HFFc6 (cell line): ENCODE measurements around the gene ARHGEF16. TPM values are rescaled to one million over a fixed set of nuclear protein-coding genes. Genes with fewer than 3 reads are reported as not detected.

ENCODE experiments used
- DNase-seq: peaks from one replicate; pipeline ENCODE4 v3.0.0-alpha.2; 2018
- H3K27ac Mint-ChIP-seq: 2 replicates; pipeline ENCODE4 v1.8.0; 2020; ENCODE audit warnings: mild to moderate bottlenecking, mixed read lengths
- H3K27me3 Mint-ChIP-seq: 2 replicates; pipeline ENCODE4 v1.8.0; 2021; ENCODE audit warnings: mild to moderate bottlenecking, moderate library complexity, mixed read lengths; ENCODE audit not compliant: insufficient read depth
- H3K36me3 Mint-ChIP-seq: 2 replicates; pipeline ENCODE4 v1.8.0; 2021; ENCODE audit warnings: low read depth, mixed read lengths
- H3K4me1 Mint-ChIP-seq: 2 replicates; pipeline ENCODE4 v1.8.0; 2020; ENCODE audit warnings: low read depth, mixed read lengths
- H3K4me3 Mint-ChIP-seq: 2 replicates; pipeline ENCODE4 v1.8.0; 2020; ENCODE audit warnings: mild to moderate bottlenecking, moderate library complexity, mixed read lengths
- H3K9me3 Mint-ChIP-seq: 2 replicates; pipeline ENCODE4 v1.8.0; 2020; ENCODE audit warnings: mild to moderate bottlenecking, mixed read lengths
- long read RNA-seq: library from polyadenylated mRNA; unstranded; transcript quantifications from one replicate; pipeline ENCODE4 v2.0.0, GENCODE V29; 2019
- total RNA-seq, 6 experiments: library from RNA; stranded (reverse); fragmentation: NEBNext Ultra II Directional; extraction: Animal tissue kit (Norgen Biotek cat#: 25700); gene quantifications; 2 replicates in 1 of 6; 3 replicates in 5 of 6; pipeline ENCODE4 v1.2.3, GENCODE V29; 2021
- TF ChIP-seq, protein P1 (sequence below): fragments of 200-600 bp; sonication (generic); IDR thresholded peaks from 2 replicates; pipeline ENCODE4 v1.5.0; 2021; ENCODE audit warnings: antibody characterized with exemption, mild to moderate bottlenecking

ARHGEF16 gene
- under 1 TPM in 3 of 6 experiments, not detected in 3; 0.08 to 0.18 (median 0.17) TPM for total RNA-seq
- long read RNA-seq, result 0 reads

GRCh38 chr1:3453891-3454810 is at the start of gene ARHGEF16:
Gene ARHGEF16, plus strand, starts transcription at chr1:3454665. Its CDS starts 8,420 bp downstream, at chr1:3463085.
- no peaks in the 10 kb centered on the region for H3K4me1 Mint-ChIP-seq
- no peak within 1 kb of the TSS for H3K27ac Mint-ChIP-seq
- H3K9me3 Mint-ChIP-seq, result no peaks in the 10 kb centered on the region
- TF ChIP-seq, protein P1, sequence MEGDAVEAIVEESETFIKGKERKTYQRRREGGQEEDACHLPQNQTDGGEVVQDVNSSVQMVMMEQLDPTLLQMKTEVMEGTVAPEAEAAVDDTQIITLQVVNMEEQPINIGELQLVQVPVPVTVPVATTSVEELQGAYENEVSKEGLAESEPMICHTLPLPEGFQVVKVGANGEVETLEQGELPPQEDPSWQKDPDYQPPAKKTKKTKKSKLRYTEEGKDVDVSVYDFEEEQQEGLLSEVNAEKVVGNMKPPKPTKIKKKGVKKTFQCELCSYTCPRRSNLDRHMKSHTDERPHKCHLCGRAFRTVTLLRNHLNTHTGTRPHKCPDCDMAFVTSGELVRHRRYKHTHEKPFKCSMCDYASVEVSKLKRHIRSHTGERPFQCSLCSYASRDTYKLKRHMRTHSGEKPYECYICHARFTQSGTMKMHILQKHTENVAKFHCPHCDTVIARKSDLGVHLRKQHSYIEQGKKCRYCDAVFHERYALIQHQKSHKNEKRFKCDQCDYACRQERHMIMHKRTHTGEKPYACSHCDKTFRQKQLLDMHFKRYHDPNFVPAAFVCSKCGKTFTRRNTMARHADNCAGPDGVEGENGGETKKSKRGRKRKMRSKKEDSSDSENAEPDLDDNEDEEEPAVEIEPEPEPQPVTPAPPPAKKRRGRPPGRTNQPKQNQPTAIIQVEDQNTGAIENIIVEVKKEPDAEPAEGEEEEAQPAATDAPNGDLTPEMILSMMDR, result peak; percentile 65
- no peaks in the 10 kb centered on the region for H3K36me3 Mint-ChIP-seq
- DNase-seq, result no peak
- peaks cover 14% of the 10 kb centered on the region for H3K27me3 Mint-ChIP-seq
- no peak within 1 kb of the TSS; the same call in 1 of the 2 replicates for H3K4me3 Mint-ChIP-seq

GRCh38 chr1:3404801-3405200 is 49.7 kb upstream of the ARHGEF16 start:
- no peak overlapping the region for H3K27ac Mint-ChIP-seq
- H3K9me3 Mint-ChIP-seq, result no peaks in the 10 kb centered on the region
- H3K27me3 Mint-ChIP-seq, result peaks cover 12% of the 10 kb centered on the region; the same call in 1 of the 2 replicates
- H3K4me1 Mint-ChIP-seq, result no peaks in the 10 kb centered on the region
- H3K36me3 Mint-ChIP-seq, result no peaks in the 10 kb centered on the region
- TF ChIP-seq, protein P1, result no peak
- H3K4me3 Mint-ChIP-seq, result no peak overlapping the region
- DNase-seq, result no peak

DNA sequence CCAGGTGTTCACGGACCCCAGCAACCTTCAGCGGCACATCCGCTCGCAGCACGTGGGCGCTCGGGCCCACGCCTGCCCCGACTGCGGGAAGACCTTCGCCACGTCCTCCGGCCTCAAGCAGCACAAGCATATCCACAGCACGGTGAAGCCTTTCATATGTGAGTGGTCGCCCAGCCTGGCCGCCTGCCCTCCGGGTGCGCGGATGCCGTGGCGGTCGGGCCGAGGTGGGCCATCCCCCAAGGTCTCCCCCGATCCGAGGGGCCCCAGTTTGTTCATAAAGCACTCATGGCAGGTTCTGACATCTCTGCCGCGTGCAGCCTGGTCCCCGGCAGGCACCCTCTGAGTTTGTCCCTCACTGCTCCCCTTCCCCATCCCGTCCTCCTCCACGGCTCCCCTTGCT is 49.0 kb upstream of the ARHGEF16 start:
- Mint-ChIP-seq H3K9me3 (no peaks in the 10 kb centered on the region), H3K36me3 (no peaks in the 10 kb centered on the region), H3K4me1 (no peaks in the 10 kb centered on the region), H3K27ac (no peak overlapping the region), H3K4me3 (no peak overlapping the region), H3K27me3 (peaks cover 16% of the 10 kb centered on the region)
- no peak for DNase-seq
- TF ChIP-seq, protein P1, result no peak

DNA sequence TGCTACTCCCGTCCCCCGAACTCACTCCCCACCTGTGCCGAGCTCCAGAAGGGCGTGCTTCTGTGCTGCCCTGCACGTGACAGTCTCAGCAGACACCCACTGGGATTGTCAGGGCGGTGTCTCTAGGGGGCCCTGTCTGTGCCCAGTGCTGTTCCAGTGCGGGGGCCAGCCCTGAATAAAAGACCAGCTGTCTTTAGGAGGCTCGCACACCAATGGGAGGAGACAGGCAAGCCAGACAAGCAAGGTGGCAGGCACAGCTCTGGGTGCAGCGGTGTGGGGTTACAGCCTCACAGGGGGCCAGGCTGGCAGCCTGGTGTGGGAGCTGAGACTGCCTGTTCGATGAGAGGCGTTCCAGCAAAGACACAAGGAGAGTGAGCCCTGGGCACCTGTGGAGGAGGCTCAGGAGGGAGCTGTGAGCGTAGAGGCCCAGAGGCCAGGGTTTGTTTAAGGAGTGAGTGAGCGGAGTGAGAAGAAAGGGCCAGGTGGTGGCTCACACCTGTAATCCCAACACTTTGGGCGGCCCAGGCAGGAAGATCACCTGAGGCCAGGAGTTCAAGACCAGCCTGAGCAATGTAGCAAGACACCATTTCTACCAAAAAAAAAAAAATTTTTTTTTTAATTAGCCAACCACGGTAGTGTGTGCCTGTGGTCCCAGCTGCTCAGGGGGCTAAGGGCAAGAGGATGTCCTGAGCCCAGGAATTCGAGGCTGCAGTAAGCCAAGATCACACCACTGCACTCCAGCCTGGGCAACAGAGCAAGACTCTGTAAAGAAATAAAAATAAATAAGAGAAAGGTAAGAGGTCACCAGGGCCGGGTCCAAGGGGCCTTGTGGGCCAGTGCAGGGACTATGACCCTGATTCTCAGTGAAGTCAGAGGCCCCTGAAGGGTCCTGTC is 48.2 kb upstream of the ARHGEF16 start:
- H3K4me1 Mint-ChIP-seq, result no peaks in the 10 kb centered on the region
- no peaks in the 10 kb centered on the region for H3K36me3 Mint-ChIP-seq
- H3K27ac Mint-ChIP-seq, result no peak overlapping the region
- peaks cover 15% of the 10 kb centered on the region for H3K27me3 Mint-ChIP-seq
- no peaks in the 10 kb centered on the region for H3K9me3 Mint-ChIP-seq
- no peak overlapping the region for H3K4me3 Mint-ChIP-seq
- DNase-seq, result no peak
- TF ChIP-seq, protein P1, result no peak

DNA sequence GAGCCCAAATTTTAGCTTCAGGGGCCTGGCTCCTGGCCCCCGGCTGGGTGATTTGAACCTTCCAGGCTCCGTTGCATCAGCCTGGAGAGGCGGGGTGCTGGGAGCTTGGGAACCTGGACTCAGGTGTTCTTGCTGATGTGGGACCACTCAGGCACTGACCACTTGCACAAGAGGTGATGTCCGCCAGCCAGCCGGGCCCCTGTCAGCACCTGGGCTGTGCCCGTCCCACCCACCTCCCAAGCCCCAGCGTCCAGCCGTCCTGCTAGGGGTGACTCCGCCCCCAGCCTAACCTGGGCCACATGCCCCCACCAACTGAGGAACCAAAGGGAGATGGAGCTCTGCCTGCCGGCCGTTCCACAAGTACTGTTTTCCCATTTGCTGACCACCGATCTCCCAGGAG is 47.4 kb upstream of the ARHGEF16 start:
- H3K9me3 Mint-ChIP-seq, result no peaks in the 10 kb centered on the region
- no peak overlapping the region for H3K4me3 Mint-ChIP-seq
- no peak for DNase-seq
- peaks cover 12% of the 10 kb centered on the region for H3K27me3 Mint-ChIP-seq
- no peak overlapping the region for H3K27ac Mint-ChIP-seq
- no peaks in the 10 kb centered on the region for H3K36me3 Mint-ChIP-seq
- TF ChIP-seq, protein P1, result no peak
- H3K4me1 Mint-ChIP-seq, result no peaks in the 10 kb centered on the region
